GM19035 (cell line): ENCODE results near the gene ITPR3.
A peak's percentile ranks its signal among the peaks of the same experiment; 100 is the strongest.

Source experiments
- ATAC-seq: cut with Tn5 transposase; IDR thresholded peaks from one replicate; pipeline ENCODE4 v1.9.1; 2021; ENCODE audit not compliant: unreplicated experiment

ITPR3 gene

DNA sequence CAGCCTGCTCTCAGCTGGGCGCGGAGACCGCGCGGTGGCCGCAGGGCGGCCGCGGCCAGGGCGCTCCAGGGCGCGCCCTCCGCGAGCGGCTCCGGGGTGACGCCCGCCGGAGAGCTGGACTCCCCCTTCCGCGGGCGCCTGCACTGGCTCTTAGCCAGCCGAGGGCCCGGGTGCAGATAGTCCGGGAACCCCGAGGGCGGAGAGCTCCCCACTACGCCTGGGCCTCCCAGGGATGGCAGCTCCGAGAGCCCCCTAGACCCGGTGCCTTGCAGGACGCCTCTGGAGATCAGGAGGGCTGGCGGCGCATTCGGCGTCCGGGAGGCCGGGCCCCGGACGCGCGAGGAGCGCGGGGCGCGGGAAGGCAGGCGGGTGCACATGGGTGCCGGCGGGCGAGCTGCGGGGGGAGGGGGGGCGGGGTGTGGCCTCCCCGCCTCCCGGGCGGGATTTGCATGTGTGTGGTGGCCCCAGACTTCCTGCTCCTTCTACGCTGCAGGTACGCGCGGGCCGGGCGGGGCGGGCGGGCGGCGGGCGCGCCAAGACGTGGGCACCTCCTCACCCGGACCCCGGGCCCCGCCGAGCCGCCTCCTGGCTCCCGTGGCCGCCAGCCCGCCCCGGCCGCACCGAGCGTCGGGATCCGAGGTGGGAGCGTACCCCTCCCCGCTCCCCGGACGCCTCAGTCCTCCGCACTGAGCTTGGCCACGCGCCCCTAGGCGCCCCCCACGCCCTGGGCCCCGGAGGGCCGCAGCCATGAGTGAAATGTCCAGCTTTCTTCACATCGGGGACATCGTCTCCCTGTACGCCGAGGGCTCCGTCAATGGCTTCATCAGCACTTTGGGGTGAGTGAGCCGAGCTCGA lies at the start of gene ITPR3:
Gene ITPR3, plus strand, starts transcription at position 467 of the 855 bp plus-strand sequence. Its CDS starts 281 bp downstream, at position 748.
- ATAC-seq: peak; percentile 65

GRCh38 chr6:33571637-33572316 lies 49.3 kb upstream of the ITPR3 start:
- ATAC-seq: no peak

GRCh38 chr6:33575211-33575610 lies 45.9 kb upstream of the ITPR3 start:
- ATAC-seq: no peak

DNA sequence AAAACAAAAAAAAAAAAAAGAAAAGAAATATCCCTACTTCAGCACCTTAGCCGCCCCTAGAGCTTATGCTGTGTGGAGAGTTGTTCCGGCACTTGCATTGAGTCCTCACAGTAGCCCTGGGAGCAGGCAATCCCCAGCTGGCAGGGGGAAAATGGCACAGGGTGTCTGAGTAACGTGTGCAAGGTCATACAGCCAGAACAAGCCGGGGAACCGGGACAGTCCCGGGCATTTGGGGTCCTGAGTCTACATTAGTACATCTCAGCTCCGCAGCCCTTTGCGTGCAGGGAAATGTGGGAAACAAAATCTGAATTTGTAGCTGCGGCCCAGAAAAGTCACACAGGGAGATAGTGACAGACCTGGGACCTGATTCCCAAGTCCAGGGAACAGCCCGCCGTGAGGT lies 44.5 kb upstream of the ITPR3 start:
- no peak for ATAC-seq

- ATAC-seq: no peak
These were observed 44.0 kb upstream of the ITPR3 start for GRCh38 chr6:33577106-33577535.

DNA sequence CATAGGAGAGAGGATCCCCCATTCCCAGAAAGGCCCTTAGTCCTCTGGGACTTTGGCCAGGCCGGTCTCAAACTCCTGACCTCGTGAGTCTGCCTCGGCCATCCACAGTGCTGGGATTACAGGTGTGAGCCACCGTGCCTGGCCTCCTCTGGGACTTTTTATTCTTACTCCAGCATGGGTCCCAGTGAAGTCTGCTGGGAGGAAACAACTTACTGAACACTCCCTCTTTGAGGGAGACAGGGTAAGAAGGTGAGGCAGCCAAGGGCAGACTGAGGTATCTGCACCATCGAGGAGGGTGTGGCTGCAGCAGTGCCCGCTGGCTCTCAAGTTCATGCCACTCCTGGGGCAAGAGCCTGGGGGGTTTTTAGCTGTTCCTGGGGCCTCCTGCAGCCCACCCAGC lies 43.4 kb upstream of the ITPR3 start:
- ATAC-seq: no peak

- ATAC-seq: no peak
These were observed 43.0 kb upstream of the ITPR3 start for GRCh38 chr6:33578164-33578563.

GRCh38 chr6:33578588-33579011 lies 42.5 kb upstream of the ITPR3 start:
- ATAC-seq: no peak

DNA sequence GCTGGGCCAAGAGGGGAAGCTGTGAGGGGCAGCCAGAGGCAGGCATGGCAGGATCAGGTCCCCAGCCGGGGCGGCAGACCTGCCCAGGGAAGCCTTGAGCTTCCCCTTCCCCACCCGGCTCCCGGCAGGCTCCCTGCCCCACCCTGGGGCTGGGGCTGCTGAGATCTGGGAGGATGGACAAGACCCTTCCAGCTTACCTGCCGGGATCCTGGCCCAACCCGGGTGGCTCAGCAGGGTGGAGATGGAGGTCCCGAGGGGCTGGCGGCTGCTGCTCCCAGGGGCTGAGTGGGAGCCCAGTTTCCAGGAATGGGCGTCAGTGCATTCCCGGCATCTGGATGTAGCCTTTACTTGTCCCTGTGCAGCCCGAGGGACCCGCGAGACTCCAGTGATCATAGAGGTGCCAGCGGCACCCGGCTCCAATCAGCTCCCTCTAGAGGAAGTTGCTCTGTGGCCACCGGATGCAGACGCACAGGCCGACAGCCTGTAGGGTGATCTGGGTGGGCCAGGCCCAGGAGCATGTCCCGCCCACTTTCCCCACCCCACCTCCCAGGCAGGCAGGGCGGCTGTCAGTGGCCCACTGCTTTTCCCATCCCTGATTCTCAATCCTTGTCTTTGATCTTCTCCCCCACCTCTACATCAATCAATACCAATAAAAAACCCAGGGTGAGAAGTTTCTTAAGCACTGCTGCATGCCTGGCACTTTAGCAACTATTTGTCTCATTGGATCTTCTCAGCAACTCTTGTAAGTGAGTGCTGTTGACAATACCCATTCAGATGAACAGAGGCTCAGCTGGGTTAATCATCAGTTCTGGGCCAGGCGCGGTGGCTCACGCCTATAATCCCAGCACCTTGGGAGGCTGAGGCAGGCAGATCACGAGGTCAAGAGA lies 41.1 kb upstream of the ITPR3 start, which contains the start of gene BAK1:
Gene BAK1, minus strand, starts transcription at position 449 of the 887 bp plus-strand sequence. CDS start 2,672 bp downstream, outside the sequence.
- ATAC-seq: peak; percentile 82

GRCh38 chr6:33581186-33581585 lies 39.9 kb upstream of the ITPR3 start:
- no peak for ATAC-seq

- ATAC-seq: no peak
These were observed 37.4 kb upstream of the ITPR3 start for GRCh38 chr6:33583591-33584155.

GRCh38 chr6:33584700-33585402 lies 36.3 kb upstream of the ITPR3 start:
- no peak for ATAC-seq

- ATAC-seq: peak; percentile 57
These were observed 35.6 kb upstream of the ITPR3 start for GRCh38 chr6:33585403-33586107.

GRCh38 chr6:33586108-33586640 lies 34.9 kb upstream of the ITPR3 start:
- ATAC-seq: no peak

GRCh38 chr6:33587529-33587928 lies 33.6 kb upstream of the ITPR3 start:
- no peak for ATAC-seq

DNA sequence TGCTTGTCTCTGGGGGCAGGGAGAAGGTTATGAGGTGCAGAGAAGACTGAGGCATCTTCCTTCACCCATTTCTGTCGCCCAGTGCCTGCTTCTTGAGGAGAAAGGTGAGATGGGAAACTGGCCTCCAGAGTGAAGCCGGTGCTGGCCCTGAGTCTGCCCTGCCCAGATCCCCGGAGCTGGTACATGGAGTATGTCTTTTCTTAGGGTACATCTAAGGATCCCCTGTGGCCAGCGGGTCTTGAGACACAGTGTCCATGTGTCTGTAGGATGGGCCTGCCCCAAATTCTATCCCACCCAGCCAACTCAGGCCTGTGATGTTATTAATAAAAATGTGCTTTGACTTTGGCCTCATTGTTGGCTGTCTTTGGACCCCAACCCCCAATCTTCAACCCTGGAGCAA lies 32.2 kb upstream of the ITPR3 start:
- no peak for ATAC-seq

DNA sequence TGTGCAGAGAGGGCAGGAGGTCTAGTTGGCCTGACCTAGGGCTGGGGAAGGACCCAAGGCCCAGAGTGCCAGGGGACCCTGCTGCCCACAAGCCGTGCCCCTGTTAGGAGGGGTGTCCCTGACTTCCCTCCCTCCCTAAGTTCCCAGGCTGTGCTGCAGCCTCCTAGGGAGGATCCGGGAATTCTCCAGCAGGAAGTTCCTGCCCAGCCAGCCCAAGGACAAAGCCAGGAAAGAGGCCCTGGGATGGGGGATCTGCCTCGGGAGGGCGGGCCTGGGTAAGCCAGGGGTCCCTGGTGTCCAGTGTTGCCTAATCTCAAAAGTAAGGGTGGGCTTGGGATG lies 31.8 kb upstream of the ITPR3 start:
- ATAC-seq: no peak

DNA sequence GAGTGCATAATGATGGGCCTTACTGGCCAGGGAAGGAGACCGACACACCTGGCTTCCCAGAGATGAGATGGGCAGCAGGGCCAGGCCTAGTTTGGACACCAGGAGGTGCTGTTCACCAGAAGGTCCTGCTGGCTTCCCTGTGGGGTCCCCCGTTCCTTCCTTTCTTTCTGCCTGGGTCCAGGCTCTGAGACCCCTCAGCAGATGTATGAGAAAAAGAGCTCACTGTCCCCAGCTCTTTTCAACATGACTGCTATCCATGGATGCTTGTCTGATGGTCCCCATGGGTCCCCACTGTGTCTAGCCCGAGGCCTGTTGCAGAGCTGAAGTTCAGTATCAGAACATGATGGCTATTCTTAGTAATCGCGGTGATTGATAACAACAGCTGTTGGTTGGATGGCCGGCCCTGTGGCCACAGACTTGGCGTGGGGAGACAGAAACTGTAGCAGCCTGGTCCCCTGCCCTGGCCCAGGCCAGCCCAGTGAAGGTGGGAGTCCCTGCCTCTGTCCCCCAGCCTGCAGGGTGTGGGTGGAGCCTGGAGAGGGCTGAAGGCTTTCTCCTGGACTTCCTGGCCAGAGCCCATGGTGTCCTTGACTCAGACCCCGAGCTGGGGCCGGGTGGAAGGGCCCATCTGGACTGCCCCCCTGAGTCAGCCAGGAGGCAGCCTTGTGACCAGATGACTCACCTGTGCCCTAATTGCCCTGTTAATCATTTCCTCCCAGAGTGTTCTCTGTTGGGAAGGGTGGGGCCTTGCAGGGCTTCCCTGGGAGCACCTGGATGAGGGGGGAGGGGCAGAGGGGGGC lies 31.2 kb upstream of the ITPR3 start:
- ATAC-seq: no peak
